HG03565 (cell line): ENCODE data around the gene KDM4C.
"Not testable (repeated sequence)": the region's sequence is repeated elsewhere in the genome, so short reads cannot be mapped to it uniquely, and the experiment has no call there.

Source experiments
- ATAC-seq: cut with Tn5 transposase; IDR thresholded peaks from one replicate; pipeline ENCODE4 v1.9.1; 2021; ENCODE audit warnings: mild to moderate bottlenecking, moderate library complexity; ENCODE audit not compliant: unreplicated experiment

KDM4C gene

DNA sequence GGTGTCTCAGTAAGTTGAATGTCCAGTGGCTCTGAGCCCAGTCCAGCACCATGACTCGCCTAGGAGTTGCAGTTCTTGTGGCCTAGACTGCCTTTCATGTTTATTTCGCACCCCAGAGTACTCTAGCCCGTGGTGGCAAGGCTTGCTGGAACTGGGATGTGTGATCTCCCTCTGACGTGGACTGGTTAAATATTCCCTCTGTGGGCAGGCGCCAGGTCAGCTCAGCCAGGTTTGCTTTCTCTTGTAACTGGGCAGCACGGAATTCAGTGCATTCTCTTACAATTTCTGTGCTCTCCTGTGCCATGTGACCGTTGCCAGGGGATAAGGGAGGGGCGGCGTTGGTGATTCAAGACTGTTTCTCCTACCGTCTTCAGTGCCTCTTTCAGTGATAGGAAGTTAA is 270.8 kb downstream of the KDM4C start:
- no peak for ATAC-seq

DNA sequence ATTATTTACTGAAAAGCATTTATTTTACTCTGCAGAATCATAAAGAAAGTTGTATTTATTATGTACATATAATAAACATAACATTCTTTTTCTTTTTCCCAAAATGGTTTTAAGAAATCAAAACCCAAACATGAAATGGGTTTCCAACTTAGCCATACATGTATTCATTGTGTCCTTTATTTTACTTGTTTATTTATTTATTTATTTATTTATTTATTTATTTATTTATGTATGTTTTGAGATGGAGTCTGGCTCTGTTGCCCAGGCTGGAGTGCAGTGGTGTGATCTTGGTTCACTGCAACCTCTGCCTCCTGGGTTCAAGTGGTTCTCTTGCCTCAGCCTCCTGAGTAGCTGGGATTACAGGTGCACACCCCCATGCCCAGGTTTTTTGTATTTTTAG is 273.2 kb downstream of the KDM4C start:
- ATAC-seq: not testable (repeated sequence)

GRCh38 chr9:7033076-7034045 is 275.6 kb downstream of the KDM4C start:
- no peak for ATAC-seq

DNA sequence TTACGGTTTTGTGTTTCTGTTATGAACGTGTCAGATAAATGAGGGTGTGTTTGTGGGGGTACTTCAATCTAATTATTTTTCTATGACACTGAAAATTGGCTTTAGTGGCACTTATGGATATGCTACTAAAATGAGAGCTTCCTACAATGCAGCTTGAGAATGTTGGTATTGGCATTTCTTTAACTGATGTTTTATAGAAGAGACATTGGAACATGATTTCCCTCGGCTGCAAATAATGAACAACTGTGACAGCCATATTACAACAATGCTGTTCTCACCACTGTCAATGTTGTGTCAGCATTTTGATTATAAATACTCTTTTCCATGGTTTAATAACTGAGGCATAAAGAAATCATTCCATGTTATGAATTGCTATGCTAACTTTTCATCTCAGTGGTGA is 279.4 kb downstream of the KDM4C start:
- no peak for ATAC-seq

DNA sequence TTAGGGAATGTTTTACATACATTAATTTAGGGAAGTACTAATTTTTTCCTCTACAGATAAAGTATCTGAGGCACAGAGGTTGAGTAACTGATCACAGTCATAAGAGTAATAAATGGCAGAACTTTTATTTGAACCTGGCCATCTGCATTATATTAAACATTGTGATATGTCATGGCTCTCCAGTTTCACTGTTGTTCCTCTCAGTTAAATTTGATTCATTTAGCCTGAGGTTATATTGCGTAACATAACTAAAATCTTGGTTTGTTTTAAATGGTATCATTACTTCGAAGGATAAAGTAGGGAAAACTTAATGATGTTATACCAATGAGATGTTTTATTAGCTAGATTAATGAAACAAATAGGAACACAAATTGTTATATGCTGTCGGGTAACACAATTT is 284.4 kb downstream of the KDM4C start:
- no peak for ATAC-seq

DNA sequence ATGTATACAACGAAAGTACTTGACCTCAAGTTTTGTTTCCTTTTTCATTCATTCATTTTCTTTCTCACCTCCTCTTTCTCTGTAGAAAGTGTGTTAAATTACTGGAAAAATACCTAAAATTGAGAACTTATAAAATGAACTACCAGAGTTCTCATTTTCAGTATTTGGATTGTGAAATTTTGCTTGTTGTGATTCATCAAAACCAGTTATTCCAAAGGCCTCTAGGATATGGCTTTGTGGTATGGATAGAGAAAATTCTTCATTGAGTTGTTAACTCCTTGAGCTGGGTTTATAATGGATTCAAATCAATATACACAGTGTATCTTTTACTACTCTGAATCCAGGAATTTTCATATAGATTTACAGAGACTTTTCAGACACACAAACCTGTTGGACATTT is 287.6 kb downstream of the KDM4C start:
- ATAC-seq: no peak

DNA sequence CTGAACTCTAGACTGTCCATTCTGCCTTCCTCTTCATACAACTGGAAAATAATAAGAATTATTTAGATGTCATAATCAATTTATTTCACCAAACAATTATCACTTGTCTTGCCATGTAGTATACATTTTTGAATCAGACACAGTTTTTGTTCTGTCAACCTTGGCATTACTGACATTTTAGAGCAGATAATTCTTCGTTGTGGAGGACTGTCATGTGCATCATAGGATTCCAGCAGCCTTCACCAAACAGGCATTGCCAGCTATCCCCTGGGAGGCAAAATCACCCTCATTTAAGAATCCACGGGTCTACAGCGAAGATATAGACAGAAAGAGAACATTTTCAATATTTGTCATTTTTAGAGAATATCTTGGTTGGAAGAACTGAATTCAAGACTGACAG is 293.9 kb downstream of the KDM4C start:
- ATAC-seq: no peak

GRCh38 chr9:7053903-7054302 is 296.1 kb downstream of the KDM4C start:
- no peak for ATAC-seq

DNA sequence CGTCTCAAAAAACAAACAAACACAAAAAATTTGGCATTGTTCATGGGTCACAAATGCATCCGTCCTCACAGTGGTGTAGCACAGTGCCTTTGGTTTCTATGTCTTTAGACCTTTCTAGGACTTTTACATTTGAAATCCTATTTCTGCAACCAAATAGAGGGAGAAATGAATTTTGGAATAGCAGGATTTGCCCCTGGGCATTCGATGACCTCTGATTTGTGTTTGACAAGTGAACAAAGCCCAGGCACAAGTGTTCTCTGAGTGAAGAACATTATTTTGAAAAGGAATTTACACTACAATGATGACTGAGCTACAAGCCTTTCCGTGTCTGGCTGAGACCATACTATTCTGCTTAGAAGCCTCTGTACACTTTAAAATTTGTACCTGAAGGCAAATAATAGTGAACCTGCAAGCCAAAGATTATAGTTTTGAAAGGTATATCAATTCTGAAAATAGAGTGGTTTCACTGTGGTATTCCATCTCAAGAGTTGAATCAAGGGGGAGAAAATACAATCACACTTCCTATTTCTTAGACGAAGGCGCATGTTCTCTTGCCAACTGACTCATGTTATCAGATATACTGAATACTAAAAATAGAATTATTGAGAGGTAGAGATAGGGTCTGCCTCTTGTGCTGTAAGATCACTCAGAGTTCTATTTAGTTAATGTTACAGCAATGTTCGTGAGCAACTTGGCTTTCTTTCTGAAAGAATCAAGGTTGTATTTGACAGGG is 297.6 kb downstream of the KDM4C start:
- ATAC-seq: peak; percentile 53

DNA sequence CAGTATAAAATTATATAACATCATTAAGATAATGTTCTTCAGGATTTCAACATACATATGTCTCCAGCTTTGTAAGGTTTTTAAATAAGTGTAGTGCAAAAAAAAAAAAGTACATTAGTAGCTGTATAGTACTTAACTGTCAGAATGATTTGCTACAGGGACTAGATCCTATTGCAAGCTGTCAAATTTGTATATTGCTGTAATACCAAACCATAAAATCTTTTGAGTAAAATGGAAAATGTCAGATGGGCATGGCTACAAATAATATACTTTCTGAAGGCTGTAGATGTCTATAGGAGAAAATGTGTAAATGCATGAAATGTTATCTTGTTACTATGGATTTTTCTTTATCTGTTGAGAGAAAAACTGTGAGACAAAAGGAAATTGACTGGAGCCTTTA is 298.5 kb downstream of the KDM4C start:
- no peak for ATAC-seq

GRCh38 chr9:7058473-7058872 is 300.7 kb downstream of the KDM4C start:
- no peak for ATAC-seq

DNA sequence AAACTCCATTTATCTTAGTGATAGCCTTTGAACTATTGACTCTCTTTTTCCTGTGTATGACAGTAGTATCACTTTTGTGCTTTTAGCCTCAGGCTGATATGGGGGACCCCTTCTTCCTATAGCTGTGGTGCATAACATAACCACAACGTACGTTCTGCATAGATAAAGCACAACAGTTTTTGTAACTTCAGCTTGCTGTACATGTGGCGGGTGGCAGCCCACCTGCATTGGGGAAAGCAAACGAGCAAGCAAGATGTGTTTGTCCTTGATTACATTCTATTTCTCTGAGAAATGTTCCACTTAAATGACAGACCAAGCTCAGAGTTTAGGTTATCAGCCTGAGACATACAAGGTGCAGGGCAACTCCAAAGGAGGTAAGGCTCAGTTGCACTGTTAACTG is 309.4 kb downstream of the KDM4C start:
- ATAC-seq: no peak

DNA sequence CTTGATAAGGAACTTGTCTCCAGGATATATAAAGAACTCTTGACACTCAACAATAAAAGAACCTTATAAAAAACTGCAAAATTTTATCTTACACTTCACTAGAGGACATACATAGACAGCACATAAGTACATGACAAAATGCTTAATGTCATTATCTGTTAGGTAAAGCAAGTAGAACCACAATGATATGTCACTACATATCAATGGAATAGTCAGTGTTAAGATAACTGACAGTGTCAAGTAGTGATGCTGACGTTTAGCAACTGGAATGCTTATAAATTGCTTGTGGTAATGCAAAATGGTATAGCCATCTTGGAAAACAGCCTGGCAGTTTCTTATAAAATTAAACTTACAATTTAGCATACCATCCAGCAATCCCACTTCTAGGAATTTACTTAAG is 314.1 kb downstream of the KDM4C start:
- no peak for ATAC-seq

DNA sequence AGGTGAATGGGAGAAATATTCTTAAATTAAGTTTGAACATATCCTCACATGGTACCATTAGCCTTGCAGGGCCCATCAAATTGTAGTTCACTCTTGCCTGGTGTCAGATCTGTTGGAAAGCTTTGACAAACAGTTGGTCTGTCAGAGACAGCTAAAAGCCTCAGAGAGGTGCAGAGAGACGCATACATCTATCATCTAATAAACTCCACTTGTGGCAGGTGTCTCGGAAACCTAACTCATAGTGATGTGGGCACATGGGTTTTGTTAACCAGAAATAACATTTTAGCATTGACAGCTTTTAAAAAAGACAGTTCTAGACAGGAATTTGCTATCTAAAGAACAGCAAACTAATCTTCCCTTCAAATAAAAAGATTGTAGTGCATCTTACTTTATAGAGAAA is 315.9 kb downstream of the KDM4C start:
- no peak for ATAC-seq

GRCh38 chr9:7075154-7075553 is 317.4 kb downstream of the KDM4C start:
- ATAC-seq: no peak

DNA sequence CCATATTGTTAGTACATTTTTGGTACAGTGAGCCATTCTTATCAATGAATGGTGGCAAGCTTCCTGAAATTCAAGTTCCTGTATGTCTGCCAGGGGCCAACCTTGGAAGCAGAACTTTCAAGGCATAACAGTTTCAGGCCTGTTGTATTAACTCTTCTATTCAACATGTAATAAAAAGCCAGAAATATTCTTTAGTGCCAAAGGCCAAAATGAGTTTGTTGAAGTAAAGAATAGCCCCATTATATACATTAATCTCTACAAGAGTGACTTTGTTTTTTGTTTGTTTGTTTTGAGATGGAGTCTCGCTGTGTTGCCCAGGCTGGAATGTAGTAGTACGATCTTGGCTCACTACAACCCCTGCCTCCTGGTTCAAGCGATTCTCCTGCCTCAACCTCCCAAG is 321.3 kb downstream of the KDM4C start:
- ATAC-seq: no peak

DNA sequence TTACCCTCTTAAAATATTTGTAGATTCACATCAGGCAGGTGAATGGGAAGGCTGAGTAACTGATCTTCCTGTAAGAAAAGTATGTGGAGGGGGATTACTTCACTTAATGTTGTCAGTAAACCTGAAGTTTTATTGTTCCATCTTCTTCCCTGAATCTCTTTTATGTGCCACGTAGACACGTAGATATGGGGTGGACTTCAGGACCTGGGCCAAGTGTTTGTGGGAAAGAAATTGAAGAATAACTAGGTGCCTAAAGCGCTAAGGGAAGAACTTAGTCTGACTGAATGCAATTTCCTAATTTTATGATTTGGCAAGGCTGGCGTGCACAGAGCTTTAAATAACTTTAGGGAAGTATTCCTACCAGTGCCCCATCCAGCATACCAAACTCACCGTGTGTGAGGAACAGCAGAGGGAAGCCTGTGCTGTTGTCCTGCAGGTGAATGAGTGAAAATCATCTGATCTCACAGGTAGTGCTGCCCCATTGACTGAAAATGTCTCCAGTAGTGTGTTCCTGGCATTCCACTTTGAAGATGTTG is 323.4 kb downstream of the KDM4C start:
- no peak for ATAC-seq

DNA sequence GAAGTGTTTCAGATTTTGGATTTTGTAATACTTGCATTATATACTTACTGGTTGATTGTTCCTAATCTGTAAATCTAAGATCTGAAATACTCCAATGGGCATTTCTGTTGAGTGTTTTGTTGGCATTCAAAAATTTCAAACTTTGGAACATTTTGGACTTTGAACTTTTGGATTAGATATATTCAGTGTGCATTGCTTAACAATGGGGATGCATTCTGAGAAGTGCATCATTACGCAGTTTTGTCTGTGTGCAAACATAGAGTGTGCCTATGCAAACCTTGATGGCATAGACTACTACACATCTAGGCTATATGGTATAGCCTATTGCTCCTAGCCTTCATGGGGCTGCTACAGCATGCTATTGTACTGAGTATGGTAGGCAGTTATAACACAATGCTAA is 325.4 kb downstream of the KDM4C start:
- ATAC-seq: no peak

GRCh38 chr9:7085357-7085756 is 327.6 kb downstream of the KDM4C start:
- no peak for ATAC-seq

DNA sequence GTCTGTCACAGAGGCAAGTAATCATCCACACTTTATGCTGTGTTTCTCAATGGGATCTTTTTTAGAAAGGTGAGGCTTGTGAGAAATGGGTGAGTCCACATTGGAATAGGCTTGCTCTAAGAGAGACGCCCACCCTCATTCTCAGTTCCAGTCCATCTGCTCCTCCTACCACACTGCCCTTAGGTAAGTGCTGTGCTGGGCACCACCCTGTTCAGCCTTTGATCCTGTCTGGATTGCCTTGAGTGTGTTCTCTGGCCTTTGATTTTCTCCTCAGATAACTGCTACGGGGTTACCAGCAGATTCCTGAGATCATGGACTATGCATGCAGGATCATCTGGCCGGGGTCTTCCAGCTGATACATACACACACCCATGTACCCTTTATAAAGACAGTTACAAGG is 328.6 kb downstream of the KDM4C start:
- no peak for ATAC-seq

GRCh38 chr9:7088611-7089010 is 330.8 kb downstream of the KDM4C start:
- ATAC-seq: no peak
